HG03095 (cell line): ENCODE measurements around the gene PVRIG.
"Not testable (repeated sequence)": the region's sequence is repeated elsewhere in the genome, so short reads cannot be mapped to it uniquely, and the experiment has no call there.

Source experiments
- ATAC-seq: cut with Tn5 transposase; IDR thresholded peaks from one replicate; pipeline ENCODE4 v1.9.1; 2021; ENCODE audit warnings: moderate library complexity; ENCODE audit not compliant: unreplicated experiment

Gene PVRIG

DNA sequence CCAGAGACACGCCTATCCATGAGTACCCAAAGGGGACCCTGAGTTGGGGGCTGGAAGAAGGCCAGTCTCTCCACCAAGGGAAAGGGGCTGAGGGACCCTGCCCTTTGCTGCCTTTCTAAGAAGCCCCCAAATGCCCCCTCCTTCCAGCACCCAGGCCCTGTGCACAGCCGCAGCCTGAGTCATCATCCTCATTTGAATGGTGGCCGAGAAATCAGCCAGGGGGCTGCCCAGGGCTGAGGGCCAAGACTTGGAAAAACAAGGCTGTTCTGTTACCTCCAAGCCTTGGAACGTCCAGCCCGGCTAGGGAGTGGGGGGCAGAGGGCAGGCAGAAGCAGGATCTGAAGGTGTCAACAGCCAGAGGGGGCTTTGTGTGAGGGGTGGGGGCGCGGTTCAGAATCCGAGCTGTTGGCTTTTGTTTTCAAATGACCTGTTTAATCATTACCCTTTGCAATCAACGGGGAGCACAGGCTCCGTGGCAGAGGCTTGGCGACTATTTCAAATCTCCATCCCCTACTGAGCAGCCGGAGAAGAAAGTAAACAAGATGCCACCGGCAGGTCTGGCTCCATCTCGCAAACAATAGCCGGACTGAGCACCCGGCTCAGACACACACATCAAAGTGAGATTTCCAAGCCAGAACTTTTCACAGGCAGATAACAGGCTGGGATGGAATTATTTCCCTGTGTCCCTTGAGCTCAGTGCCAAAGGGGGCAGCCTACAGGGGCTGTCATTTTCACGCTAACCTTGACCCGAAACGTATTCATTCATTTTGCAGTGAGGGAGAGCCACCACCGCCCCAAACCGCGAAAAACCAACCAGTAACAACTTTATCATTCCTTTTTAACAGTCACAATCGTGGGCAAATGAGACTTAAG is 50.5 kb downstream of the PVRIG start:
- not testable (repeated sequence) for ATAC-seq
